Measurements from ENCODE around the gene BUB3.
"Not testable (repeated sequence)": the region's sequence is repeated elsewhere in the genome, so short reads cannot be mapped to it uniquely, and the experiment has no call there.

Gene BUB3

DNA sequence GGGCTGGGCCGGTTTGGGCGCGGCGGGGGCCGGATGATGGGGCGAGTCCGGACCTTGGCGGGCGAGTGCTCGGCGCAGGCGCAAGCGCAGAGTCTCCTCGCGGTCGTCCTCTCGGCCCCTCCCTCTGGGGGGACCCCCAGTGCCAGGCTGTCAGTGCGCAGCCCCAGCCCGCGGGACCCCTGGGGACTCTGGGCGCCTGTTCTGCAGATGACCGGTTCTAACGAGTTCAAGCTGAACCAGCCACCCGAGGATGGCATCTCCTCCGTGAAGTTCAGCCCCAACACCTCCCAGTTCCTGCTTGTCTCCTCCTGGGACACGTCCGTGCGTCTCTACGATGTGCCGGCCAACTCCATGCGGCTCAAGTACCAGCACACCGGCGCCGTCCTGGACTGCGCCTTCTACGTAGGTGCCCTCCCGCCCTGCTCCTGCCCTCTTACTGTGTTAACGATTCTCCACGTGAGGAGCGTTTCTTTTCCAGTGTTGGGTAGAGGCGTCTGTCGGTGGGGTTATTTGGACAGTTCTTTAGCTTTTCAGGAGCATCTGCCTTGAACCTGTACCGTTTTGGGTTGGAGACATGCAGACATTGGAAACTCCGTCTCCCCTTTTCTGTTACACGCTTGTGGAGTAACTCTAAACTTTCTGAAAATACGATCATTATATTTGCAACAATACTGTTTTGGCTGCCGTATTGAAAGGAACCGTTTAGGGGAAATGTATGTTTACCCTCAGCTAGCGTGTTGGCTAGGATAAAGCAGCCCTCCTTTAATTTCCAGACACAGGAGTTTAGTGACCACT, 706 bp downstream of the BUB3 start:
- DNase-seq = no peak

DNA sequence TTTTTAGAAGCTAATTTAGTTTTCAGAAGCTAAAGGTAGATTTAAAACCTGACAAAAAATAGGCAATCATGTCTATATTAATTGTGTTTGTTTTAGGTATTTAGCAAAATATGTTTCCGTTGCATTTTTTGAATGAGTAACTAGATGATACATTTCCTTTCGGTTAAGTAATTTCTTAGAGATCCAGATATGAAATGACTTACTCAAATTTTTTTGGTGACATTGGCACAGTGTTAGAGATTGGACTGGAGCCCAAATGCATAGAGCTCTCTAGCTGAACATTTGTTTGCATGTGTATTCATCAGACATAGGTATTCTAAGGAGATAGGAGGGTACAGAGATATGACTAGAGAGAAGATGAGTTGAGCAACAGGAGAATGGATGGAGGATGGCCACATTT, 1.9 kb downstream of the BUB3 start:
- DNase-seq = no peak

DNA sequence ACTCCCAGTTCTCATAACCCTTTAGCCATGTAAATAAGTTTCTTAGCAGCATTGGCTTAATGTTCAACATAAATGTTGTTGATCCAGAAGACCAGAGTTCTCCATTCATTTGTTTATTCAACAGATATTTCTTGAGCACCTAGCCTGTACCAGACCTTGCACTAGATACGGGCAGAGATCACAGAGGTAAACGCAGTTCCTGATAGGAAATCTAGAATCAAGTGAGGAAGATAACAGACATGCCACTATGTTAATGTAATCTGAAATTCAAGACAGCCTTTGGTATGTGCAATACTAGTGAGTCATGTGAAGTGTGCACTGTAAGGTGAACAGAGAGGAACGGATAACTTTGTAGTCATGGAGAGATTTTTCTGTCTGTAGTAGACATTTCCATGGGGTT, 3.0 kb downstream of the BUB3 start:
- no peak for DNase-seq

DNA sequence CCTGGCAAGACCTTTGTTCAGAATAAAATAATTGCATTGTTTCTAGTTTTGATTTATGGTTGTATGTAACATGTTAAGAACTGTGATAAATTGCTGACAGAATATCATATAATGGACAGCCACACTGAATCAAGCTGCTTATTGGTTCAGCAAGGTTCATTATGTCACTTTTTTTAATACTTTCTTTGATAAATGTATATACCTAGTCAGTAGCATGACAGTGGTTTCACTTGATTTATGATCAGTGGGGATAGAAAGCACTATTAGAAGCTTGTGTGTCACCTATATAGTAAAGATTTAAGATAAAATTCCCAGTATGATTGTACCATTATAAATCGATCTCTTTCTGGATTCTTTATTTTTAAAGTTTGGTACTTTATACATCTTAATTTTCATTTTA, 4.5 kb downstream of the BUB3 start:
- DNase-seq = no peak

DNA sequence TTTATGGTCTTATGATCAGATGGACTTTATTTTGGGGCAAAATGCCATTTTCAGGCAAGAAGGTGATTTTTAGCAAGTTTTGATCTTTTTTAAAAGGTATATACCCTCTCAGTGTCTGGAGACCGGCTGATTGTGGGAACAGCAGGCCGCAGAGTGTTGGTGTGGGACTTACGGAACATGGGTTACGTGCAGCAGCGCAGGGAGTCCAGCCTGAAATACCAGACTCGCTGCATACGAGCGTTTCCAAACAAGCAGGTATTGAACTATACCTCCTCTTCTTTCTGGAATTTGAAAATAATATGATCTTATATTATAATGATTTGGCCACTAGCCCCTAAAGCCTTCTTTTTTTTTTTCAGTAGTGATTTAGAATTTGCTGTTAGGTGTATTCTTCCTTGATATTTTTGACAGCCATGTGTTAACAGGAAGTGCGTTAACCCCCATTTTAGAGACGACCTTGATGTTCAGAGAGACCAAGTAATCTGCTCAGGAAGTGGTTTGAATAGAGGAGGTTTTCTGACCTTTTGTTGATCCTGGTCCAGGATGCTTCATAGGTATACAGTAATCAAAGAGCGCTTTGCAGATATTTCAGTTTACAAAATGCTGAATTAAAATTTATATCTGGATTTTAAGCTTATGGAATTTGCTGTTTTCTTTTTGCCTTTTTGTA, 6.2 kb downstream of the BUB3 start:
- no peak for DNase-seq

DNA sequence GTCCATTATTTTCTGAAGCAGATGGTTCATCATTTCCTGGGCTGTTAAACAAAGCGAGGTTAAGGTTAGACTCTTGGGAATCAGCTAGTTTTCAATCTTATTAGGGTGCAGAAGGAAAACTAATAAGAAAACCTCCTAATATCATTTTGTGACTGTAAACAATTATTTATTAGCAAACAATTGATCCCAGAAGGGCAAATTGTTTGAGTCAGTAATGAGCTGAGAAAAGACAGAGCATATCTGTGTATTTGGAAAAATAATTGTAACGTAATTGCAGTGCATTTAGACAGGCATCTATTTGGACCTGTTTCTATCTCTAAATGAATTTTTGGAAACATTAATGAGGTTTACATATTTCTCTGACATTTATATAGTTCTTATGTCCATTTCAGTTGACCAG, 10.1 kb downstream of the BUB3 start:
- DNase-seq = no peak

DNA sequence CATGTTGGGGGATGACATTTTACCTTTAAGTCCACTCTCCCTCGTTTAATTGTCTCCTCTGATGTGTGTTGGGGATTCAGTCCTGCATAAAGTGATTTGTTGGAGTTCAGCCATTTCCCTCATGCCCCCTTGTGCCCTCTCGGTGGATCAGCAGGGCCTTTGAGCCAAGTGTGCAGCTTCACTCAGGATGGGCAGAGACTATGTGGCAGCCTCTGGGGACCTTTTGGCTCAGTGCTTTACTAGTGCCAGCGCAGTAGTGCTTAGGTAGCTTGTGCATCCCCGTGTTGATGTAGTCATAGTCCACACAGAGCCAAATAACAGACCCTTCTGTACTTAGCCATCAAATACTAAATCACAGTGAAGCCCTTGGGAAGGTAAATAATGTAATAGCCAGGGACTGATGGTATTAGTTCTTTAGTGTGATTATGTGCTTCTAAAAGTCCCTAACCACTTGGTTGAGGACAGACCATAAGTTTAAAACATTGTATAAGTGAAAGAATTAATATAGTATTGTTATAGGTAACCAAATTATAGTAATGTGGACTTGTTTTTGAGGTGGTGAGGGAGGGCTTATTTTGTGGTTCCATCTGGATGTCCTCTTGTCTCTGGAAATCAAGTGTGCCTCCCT, 11.4 kb downstream of the BUB3 start:
- no peak for DNase-seq

DNA sequence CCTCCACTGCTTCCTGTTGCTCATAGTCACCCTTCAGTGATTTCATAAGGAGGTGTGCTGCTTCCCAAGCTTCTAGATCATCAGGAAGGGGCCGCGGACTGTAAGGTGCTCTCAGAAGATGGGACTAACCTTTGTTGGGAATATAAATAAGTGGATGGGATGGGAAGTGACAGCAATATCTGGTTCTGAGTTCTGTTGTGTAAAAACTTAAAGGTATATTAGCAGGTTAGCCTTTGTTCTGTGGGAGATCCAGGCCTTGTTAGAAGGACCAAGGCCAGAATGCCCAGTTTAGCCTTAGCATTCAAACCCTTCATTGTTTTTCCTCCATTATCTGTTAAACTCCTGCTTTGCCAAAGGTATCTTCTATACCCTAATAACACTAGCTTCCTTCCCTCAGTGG, 12.4 kb downstream of the BUB3 start:
- no peak for DNase-seq

DNA sequence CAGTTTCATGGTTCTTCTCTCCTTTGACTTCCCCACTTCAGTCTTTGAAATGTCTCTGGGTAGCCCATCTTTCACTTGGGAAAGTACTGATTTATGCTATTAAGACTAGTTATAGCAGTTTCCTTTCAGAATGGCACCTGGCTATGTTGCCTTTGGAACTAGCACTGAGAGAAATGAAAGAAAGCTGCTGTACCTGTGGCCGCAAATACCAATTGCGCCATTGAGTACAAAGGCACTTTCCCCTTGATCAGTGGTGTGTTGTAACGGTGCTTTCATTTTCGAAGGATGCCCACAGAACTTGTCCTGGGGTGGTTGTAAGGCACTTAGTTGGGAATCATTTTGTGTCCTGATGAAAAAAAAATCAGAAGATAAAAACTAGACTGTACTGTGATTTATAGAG, 16.8 kb downstream of the BUB3 start:
- no peak for DNase-seq

DNA sequence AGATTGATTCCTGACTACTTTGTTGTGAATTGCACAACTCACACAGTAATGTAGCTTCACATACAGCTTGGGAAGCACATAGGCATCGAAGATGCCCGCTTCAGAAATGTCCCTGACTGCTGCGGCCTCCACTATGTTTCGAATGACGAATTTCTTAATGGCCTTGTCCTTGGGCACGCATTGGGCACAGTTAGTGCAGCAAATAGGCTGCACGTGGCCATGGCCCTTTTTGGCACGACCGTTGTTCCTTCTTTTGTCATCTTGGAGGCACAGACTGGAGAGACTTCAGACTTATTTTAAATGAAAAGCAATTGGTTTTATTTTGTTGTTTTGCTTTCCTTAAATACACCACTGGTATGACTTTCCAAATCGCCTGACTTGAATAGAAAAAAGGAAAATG, 17.4 kb downstream of the BUB3 start:
- DNase-seq = not testable (repeated sequence)

DNA sequence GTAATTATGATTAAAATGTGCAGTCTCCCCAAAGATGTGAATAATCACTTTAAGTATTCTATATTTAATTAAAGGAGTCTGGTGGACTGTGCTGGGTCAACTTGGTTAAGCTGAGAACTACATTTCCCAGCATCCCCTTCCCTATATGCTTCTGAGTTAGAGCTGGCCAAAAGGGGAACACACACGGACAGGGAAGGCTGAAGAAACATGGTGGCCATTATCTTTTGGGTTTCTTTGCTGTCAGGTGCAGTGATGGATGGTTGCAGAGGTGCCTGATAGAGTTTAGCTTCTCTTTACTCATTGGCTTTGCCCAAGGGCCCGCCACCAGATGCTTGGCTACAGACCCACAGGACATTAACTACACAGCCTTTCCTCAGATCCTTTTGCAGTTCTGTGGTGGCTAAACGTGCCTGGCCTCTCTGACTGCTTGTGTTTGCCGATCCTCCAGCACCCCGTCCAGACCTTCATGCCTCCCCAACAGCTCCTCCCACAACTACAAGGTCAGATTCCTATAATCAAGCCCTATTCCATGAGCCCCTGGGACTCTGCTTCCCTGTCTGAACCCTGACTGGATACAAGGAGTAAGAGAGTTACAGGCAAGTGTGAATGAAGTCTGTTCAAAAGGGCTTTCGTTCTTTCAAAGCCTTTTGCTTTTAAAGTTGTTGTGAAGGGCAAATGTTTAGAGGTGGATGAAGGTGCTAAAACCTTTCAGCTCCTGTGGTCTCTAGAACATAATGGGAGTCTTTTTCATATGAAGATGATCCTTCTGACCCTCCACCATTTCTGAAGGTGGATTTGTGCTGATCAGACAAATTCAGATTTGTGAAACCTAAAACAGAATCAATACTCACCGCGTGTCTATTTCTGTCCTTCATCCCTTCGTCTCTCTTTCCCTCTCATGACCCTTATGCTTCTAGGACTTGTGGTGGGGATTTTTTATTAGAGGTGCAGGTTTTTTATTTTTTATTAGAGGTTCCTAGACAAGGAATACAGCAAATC, 21.5 kb downstream of the BUB3 start:
- DNase-seq = no peak

DNA sequence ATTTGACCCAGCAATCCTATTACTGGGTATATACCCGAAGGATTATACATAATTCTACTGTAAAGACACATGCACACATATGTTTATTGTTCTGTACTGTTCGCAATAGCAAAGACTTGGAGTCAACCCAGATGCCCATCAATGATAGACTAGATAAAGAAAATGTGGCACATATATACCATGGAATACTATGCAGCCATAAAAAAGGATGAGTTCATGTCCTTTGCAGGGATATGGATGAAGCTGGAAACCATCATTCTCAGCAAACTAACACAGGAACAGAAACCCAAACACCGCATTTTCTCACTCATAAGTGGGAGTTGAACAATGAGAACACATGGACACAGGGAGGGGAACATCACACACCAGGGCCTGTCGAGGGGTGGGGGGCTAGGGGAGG, 24.2 kb downstream of the BUB3 start:
- not testable (repeated sequence) for DNase-seq

DNA sequence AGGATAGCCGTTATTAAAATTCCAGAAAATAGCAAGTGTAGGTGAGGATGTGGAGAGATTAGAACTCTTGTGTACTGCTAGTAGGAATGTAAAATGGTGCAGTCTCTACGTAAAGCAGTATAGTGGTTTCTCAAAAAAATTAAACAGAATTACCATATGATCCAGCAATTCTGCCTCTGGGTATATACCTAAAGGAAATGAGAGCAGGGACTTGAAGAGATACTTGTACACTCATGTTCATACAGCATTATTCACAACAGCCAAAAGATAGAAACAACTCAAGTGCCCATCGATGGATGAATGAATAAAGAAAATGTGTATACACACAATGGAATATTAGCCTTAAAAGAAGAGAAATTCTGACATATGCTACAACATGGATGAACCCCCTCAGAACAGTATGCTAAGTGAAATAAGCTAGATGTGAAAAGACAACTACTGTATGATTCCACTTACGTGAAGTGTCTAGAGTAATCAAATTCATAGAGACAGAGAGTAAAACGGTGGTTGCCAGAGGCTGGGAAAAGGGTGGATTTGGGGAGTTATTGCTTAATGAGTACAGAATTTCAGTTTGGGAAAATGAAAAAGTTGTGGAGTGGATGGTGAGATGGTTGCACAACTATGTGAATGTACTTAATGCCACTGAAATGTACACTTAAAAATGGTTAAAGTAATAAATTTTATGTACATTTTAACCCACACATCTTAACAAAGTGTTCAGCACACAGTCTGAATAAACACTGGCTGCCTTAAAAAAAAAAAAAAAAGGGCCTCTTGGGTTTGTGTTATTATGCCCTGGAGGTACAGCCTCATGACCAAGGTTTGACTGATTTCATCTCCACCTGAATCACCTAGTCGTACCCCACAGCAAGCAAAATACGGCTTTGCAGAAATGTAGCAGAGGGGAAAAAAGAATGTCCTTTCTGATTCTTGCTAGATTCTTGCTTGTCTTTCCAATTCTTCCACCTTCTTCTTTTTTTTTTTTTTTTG, 26.2 kb downstream of the BUB3 start:
- DNase-seq = no peak

DNA sequence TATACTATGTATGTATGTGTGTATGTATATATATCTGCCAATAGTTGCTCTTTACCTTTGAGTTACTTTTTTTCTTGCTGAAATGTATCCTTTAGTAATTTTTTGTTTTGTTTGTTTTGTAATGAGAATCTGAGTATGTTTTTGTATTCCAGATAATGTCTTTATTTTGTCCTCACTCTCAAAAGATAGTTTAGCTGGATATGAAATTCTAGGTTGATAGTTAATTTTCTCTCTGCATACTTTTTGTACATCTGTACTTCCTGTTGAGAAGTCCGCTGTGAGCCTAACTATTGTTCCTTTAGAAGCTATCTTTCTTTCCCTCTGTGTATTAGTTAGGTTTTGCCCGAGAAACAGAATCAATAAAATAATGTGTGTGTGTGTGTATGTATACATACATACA, 29.5 kb downstream of the BUB3 start:
- DNase-seq = no peak

DNA sequence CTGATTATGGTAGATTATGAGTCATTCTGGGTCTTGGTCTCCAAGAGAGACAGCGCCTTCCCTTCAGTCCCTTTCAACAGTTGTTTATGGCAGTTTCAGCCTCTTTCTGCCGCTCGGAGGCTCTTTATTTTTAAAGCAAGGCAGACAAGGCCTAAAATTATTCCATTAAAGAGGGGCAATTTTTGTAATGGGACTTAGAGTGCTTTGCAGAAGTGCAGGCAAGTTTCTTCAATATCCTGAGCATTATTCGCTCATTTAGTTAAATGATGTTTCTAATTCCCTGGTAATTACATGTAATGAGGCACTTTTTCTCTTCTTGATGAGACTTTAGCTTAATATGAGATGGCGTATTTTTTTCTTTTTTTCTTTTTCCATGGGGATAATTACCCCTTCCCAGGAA, 33.6 kb downstream of the BUB3 start:
- DNase-seq = no peak

DNA sequence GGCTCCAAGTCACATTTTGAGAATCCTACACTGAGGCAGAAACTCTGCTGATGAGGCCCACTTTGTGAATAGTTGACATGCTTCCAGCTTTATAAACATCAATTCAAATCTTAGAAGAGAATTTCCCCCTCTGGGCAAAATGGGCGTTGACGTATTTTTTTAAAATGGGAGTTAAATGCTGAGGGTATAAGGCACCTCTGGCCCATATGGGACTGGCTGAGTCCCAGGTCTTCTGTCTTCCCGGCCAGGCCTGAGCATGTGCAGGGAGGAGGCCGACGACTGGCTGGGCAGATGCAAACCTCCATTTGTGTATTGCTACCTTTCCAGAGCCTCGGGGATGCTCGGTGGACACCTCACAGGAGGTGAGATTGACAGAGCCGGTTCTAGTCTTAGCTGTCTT, 37.7 kb downstream of the BUB3 start:
- DNase-seq = no peak

DNA sequence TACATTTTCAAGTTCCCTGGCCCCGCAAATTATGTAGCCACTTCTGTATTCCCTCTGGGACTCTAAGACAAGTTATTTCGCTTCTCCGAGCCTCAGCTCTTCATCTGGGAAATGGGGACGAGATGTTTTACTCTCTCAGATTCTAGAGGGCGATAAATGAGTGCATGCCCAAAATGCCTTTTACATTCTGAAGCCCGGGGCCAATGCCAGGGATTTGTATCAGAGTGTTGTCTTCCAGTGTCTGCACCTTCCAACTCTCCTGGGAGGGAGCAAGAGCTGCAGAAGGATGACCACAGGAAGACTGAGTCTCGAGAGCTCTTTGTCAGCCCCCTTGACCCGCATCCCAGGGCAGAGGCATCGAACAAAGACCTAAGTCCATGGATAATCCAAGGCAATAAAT, 39.9 kb downstream of the BUB3 start:
- DNase-seq = no peak

DNA sequence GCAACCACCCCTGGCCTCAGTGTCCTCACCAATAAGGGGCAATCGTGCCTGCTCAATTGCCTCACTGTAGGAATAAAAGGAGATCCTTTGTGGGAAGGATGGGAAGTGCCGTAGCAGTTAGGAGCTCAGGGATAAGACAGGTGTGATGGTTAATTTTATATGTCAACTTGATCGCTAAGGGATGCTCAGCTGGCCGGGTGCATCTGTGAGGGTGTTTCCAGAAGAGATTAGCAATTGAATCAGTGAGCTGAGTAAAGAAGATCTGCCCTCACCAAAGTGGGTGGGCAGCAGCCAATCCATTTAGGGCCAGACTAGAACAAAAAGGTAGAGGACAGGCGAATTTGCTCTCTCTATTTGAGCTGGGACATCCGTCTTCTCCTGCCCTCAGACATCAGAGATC, 46.3 kb downstream of the BUB3 start:
- no peak for DNase-seq

DNA sequence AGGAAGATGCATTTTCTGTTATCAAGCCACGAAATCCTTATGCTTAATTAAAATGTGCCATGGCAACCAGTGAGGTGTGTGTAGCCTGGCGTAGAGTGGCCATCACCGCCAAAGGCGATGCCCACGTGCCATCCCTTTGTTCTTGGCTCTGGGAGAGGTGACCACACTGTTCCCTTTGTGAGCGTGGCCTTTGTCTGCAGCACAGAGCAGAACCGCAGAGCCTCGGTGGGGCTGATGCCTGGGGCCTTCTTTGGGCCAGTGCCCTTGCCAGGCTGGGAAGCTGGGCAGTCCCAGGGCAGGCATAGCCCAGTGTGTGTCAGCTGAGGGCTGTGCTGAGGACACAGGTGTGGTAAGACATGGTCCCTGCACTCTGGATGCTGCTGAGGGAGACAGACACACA, 48.3 kb downstream of the BUB3 start:
- DNase-seq = no peak

DNA sequence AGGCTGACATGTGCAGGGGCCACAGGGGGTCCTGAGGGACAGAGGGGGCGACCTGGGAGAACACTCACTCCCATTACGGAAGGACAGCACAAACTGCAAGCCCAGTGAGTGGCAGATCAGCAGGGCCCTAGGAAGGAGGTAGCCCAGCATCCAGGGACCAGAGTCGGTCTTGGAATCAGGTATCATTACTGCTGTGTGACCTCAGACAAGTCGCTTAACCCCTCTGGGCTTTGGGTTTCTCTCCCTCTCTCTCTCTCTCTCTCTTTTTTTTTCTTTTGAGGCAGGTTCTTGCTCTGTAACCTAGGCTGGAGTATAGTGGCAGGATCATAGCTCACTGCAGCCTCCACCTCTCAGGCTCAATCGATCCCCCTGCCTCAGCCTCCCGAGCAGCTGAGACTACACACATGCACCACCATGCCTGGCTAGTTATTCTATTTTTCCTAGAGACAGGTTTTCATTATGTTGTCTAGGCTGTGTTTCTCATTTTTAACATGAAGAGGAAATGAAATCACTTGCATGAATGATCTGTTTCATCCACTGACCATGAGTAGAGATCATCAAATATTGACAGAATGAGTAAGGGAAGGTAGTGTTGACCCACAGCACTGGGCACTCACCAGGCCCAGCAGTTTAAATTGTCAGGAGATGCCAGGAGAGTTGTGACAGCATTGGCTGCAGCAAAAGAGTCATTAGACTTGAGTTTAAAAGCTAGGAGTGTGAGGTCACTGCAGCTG, 49.4 kb downstream of the BUB3 start:
- no peak for DNase-seq

DNA sequence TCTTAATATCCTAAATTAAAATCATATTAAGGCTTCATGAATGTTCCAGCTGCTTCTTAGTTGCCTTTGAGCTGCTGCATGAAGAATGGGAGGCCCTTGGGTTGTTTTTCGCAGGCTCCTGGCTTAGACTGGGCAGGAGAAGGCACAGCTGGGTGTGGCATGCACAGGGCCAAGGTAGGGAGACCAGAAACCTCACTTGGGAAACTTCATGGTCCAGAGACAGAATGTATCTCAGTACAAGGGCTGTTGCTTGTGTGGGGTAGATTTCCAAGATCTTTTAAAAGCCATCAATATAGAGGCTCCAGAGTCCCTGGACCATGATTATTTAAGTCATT, 49.9 kb downstream of the BUB3 start:
- no peak for DNase-seq
